SK-N-SH treated with all-trans-retinoic acid at 6 μM for 48 hours (cell line): ENCODE measurements around the gene EPHA6.

Source experiments
- ATAC-seq: fragments of 200-7000 bp; cut with Tn5 transposase; 3 replicates; pipeline ENCODE4 v1.9.1; 2020; ENCODE audit warnings: mild to moderate bottlenecking, moderate library complexity
- ARNTL ChIP-seq: fragments of 450-650 bp; formaldehyde crosslinking; IDR thresholded peaks from 2 replicates; pipeline ENCODE4 v1.5.0; 2020; ENCODE audit warnings: low read depth, mild to moderate bottlenecking, moderate library complexity, borderline replicate concordance
- BACH2 ChIP-seq: fragments of 250-450 bp; sonication (Bioruptor Pico); IDR thresholded peaks from 2 replicates; pipeline ENCODE4 v1.9.0; 2021; ENCODE audit warnings: mild to moderate bottlenecking, borderline replicate concordance
- CREB5 ChIP-seq: fragments of 250-450 bp; sonication (Bioruptor Pico); IDR thresholded peaks from 2 replicates; pipeline ENCODE4 v1.5.1; 2020; ENCODE audit warnings: low read depth, mild to moderate bottlenecking, moderate library complexity
- CSDC2 ChIP-seq: fragments of 250-450 bp; sonication (Bioruptor Pico); IDR thresholded peaks from 2 replicates; pipeline ENCODE4 v1.5.0; 2020; ENCODE audit warnings: mild to moderate bottlenecking, moderate library complexity
- CSRNP3 ChIP-seq: fragments of 250-450 bp; sonication (Bioruptor Pico); IDR thresholded peaks from 2 replicates; pipeline ENCODE4 v1.5.1; 2021; ENCODE audit warnings: mild to moderate bottlenecking, moderate library complexity
- ESRRG ChIP-seq: fragments of 250-450 bp; sonication (Bioruptor Pico); IDR thresholded peaks from 2 replicates; pipeline ENCODE4 v1.6.1; 2021; ENCODE audit warnings: mild to moderate bottlenecking
- GLIS3 ChIP-seq: fragments of 250-450 bp; sonication (Bioruptor Pico); IDR thresholded peaks from 2 replicates; pipeline ENCODE4 v1.5.0; 2020; ENCODE audit warnings: mild to moderate bottlenecking, moderate library complexity
- ISL1 ChIP-seq: fragments of 250-450 bp; sonication (Bioruptor Pico); IDR thresholded peaks from 2 replicates; pipeline ENCODE4 v2.1.2; 2022; ENCODE audit warnings: mild to moderate bottlenecking, moderate library complexity
- PATZ1 ChIP-seq: fragments of 250-450 bp; sonication (Bioruptor Pico); IDR thresholded peaks from 2 replicates; pipeline ENCODE4 v1.8.0; 2020; ENCODE audit warnings: mild to moderate bottlenecking, moderate library complexity, borderline replicate concordance
- POU6F1 ChIP-seq: fragments of 250-450 bp; sonication (Bioruptor Pico); IDR thresholded peaks from 2 replicates; pipeline ENCODE4 v1.8.0; 2021; ENCODE audit warnings: low read depth, mild to moderate bottlenecking, moderate library complexity, borderline replicate concordance
- PPARA ChIP-seq: fragments of 250-450 bp; sonication (Bioruptor Pico); IDR thresholded peaks from 2 replicates; pipeline ENCODE4 v1.5.0; 2020; ENCODE audit warnings: mild to moderate bottlenecking, borderline replicate concordance
- RARB ChIP-seq: fragments of 250-450 bp; sonication (Bioruptor Pico); IDR thresholded peaks from 2 replicates; pipeline ENCODE4 v1.8.0; 2021; ENCODE audit warnings: mild to moderate bottlenecking, moderate library complexity
- SNAI2 ChIP-seq: fragments of 250-450 bp; sonication (Bioruptor Pico); IDR thresholded peaks from 2 replicates; pipeline ENCODE4 v1.5.0; 2020; ENCODE audit warnings: mild to moderate bottlenecking, moderate library complexity
- TCF4 ChIP-seq: fragments of 250-450 bp; sonication (Bioruptor Pico); IDR thresholded peaks from 2 replicates; pipeline ENCODE4 v1.8.0; 2021; ENCODE audit warnings: mild to moderate bottlenecking, moderate library complexity, borderline replicate concordance
- TOX ChIP-seq: fragments of 250-450 bp; sonication (Bioruptor Pico); IDR thresholded peaks from 2 replicates; pipeline ENCODE4 v1.8.0; 2021; ENCODE audit warnings: mild to moderate bottlenecking, moderate library complexity, borderline replicate concordance
- TSHZ2 ChIP-seq: fragments of 250-450 bp; sonication (Bioruptor Pico); IDR thresholded peaks from 2 replicates; pipeline ENCODE4 v1.5.0; 2020; ENCODE audit warnings: mild to moderate bottlenecking, moderate library complexity
- ZC3H10 ChIP-seq: fragments of 250-450 bp; sonication (Bioruptor Pico); IDR thresholded peaks from 2 replicates; pipeline ENCODE4 v1.5.1; 2021; ENCODE audit warnings: mild to moderate bottlenecking, moderate library complexity
- ZFP3 ChIP-seq: fragments of 250-450 bp; sonication (Bioruptor Pico); IDR thresholded peaks from 2 replicates; pipeline ENCODE4 v1.5.0; 2020; ENCODE audit warnings: mild to moderate bottlenecking, moderate library complexity
- ZNF565 ChIP-seq: fragments of 450-650 bp; formaldehyde crosslinking; conservative IDR thresholded peaks from 2 replicates; pipeline ENCODE4 v1.5.0; 2020; ENCODE audit warnings: low read depth, mild to moderate bottlenecking, moderate library complexity
- ZNF70 ChIP-seq: fragments of 450-650 bp; formaldehyde crosslinking; IDR thresholded peaks from 2 replicates; pipeline ENCODE4 v1.5.0; 2020; ENCODE audit warnings: mild to moderate bottlenecking, moderate library complexity
- ZNF8 ChIP-seq: fragments of 450-650 bp; formaldehyde crosslinking; IDR thresholded peaks from 2 replicates; pipeline ENCODE4 v1.5.0; 2020; ENCODE audit warnings: mild to moderate bottlenecking, moderate library complexity

EPHA6 gene

GRCh38 chr3:97497138-97497537 lies 682.7 kb downstream of the EPHA6 start:
- no peak for ATAC-seq
- no peak for TF ChIP-seq GLIS3 (CRISPR knock-in tag)
- no peak for TF ChIP-seq TSHZ2 (CRISPR knock-in tag)
- TF ChIP-seq ESRRG (CRISPR knock-in tag): no peak
- TF ChIP-seq ZNF8 (CRISPR knock-in tag): no peak

GRCh38 chr3:97504463-97504862 lies 690.1 kb downstream of the EPHA6 start:
- no peak for TF ChIP-seq PPARA (CRISPR knock-in tag)
- TF ChIP-seq ZNF565: no peak
- no peak for TF ChIP-seq TCF4 (CRISPR knock-in tag)
- TF ChIP-seq RARB: no peak
- TF ChIP-seq BACH2 (CRISPR knock-in tag): no peak
- no peak for TF ChIP-seq GLIS3 (CRISPR knock-in tag)
- no peak for ATAC-seq

- ATAC-seq: no peak
- TF ChIP-seq ZNF565 (no peak), TCF4 (CRISPR knock-in tag) (no peak), PATZ1 (CRISPR knock-in tag) (no peak), POU6F1 (no peak), ZC3H10 (CRISPR knock-in tag) (no peak), GLIS3 (CRISPR knock-in tag) (no peak), TOX (CRISPR knock-in tag) (no peak), BACH2 (CRISPR knock-in tag) (no peak), PPARA (CRISPR knock-in tag) (no peak), CSRNP3 (CRISPR knock-in tag) (no peak), ZNF70 (CRISPR knock-in tag) (no peak), ARNTL (no peak), ZFP3 (CRISPR knock-in tag) (no peak), ISL1 (CRISPR knock-in tag) (no peak), RARB (no peak)
- TF ChIP-seq, all 23 proteins: peak for 0
Observed at GRCh38 chr3:97510795-97511194, 696.4 kb downstream of the EPHA6 start.

GRCh38 chr3:97515076-97515475 lies 700.7 kb downstream of the EPHA6 start:
- no peak for ATAC-seq
- TF ChIP-seq GLIS3 (CRISPR knock-in tag): no peak
- no peak for TF ChIP-seq ISL1 (CRISPR knock-in tag)
- no peak for TF ChIP-seq ZNF70 (CRISPR knock-in tag)
- TF ChIP-seq ZNF8 (CRISPR knock-in tag): no peak
- no peak for TF ChIP-seq SNAI2 (CRISPR knock-in tag)
- TF ChIP-seq POU6F1: no peak
- no peak for TF ChIP-seq ZFP3 (CRISPR knock-in tag)
- TF ChIP-seq TCF4 (CRISPR knock-in tag): no peak
- TF ChIP-seq ESRRG (CRISPR knock-in tag): no peak
- no peak for TF ChIP-seq CSDC2
- no peak for TF ChIP-seq PPARA (CRISPR knock-in tag)
- TF ChIP-seq TOX (CRISPR knock-in tag): no peak
- TF ChIP-seq CREB5: no peak
- TF ChIP-seq PATZ1 (CRISPR knock-in tag): no peak
- TF ChIP-seq, all 23 proteins: peak for 0
